Astrocyte (in vitro differentiated cells and primary cell): ENCODE results near the gene SCT. TPM values are rescaled to one million over a fixed set of nuclear protein-coding genes. Genes with fewer than 3 reads are reported as not detected.

Experiments
- DNase-seq: peaks from one replicate; pipeline ENCODE4 v3.0.0-alpha.2; 2010; ENCODE audit warnings: low read depth
- FAIRE-seq: peaks from 2 replicates; lab custom pipeline; 2011; peaks lifted over from hg19 to GRCh38; lab: Jason Lieb, UNC
- H2AFZ ChIP-seq: 2 replicates; pipeline ENCODE4 v1.6.0; 2012; ENCODE audit warnings: low read depth, low read length, inconsistent platforms
- H3K27ac ChIP-seq: 2 replicates; pipeline ENCODE4 v1.5.1; 2011; ENCODE audit warnings: low read depth, low read length, inconsistent platforms
- H3K27me3 ChIP-seq: 2 replicates; pipeline ENCODE4 v1.6.0; 2011; ENCODE audit warnings: low read length, inconsistent platforms; ENCODE audit not compliant: insufficient read depth
- H3K36me3 ChIP-seq: 2 replicates; pipeline ENCODE4 v1.5.1; 2011; ENCODE audit warnings: low read length, inconsistent platforms; ENCODE audit not compliant: insufficient read depth
- H3K4me1 ChIP-seq: 2 replicates; pipeline ENCODE4 v1.5.1; 2011; ENCODE audit warnings: low read length, inconsistent platforms; ENCODE audit not compliant: insufficient read depth
- H3K4me2 ChIP-seq: 2 replicates; pipeline ENCODE4 v1.6.0; 2012; ENCODE audit warnings: low read length, inconsistent platforms
- H3K4me3 ChIP-seq: 2 replicates; pipeline ENCODE4 v1.5.1; 2011; ENCODE audit warnings: low read depth, mild to moderate bottlenecking, low read length, inconsistent platforms; ENCODE audit not compliant: insufficient read depth
- H3K79me2 ChIP-seq: 2 replicates; pipeline ENCODE4 v1.6.0; 2012; ENCODE audit warnings: mild to moderate bottlenecking, low read length, inconsistent platforms; ENCODE audit not compliant: insufficient read depth
- H3K9ac ChIP-seq: 2 replicates; pipeline ENCODE4 v1.6.0; 2012; ENCODE audit warnings: mild to moderate bottlenecking, low read length, inconsistent platforms
- H3K9me3 ChIP-seq: 2 replicates; pipeline ENCODE4 v1.5.1; 2012; ENCODE audit warnings: low read depth, mild to moderate bottlenecking, low read length, inconsistent platforms; ENCODE audit not compliant: insufficient read depth
- H4K20me1 ChIP-seq: 2 replicates; pipeline ENCODE4 v1.6.0; 2012; ENCODE audit warnings: low read length, inconsistent platforms; ENCODE audit not compliant: insufficient read depth
- H3K27ac Mint-ChIP-seq: one replicate; pipeline ENCODE4 v1.8.0; 2021; ENCODE audit warnings: mild to moderate bottlenecking, mixed read lengths; ENCODE audit not compliant: unreplicated experiment
- H3K27me3 Mint-ChIP-seq: one replicate; pipeline ENCODE4 v1.8.0; 2021; ENCODE audit warnings: low read depth, mixed read lengths; ENCODE audit not compliant: unreplicated experiment
- H3K36me3 Mint-ChIP-seq: one replicate; pipeline ENCODE4 v1.8.0; 2021; ENCODE audit warnings: low read depth, mixed read lengths; ENCODE audit not compliant: unreplicated experiment
- H3K4me1 Mint-ChIP-seq: one replicate; pipeline ENCODE4 v1.8.0; 2021; ENCODE audit warnings: low read depth, mixed read lengths; ENCODE audit not compliant: unreplicated experiment
- H3K4me3 Mint-ChIP-seq: one replicate; pipeline ENCODE4 v1.8.0; 2021; ENCODE audit warnings: mild to moderate bottlenecking, moderate library complexity, mixed read lengths; ENCODE audit not compliant: unreplicated experiment
- H3K9me3 Mint-ChIP-seq: one replicate; pipeline ENCODE4 v1.8.0; 2021; ENCODE audit warnings: mild to moderate bottlenecking, mixed read lengths; ENCODE audit not compliant: unreplicated experiment
- CTCF ChIP-seq: IDR thresholded peaks from 2 replicates; pipeline ENCODE4 v1.5.1; 2011; ENCODE audit warnings: low read depth, mild to moderate bottlenecking, inconsistent platforms, low read length, moderate library complexity; ENCODE audit not compliant: insufficient read depth
- EZH2 ChIP-seq: IDR thresholded peaks from 2 replicates; pipeline ENCODE4 v1.6.1; 2012; ENCODE audit warnings: mild to moderate bottlenecking, low read length, inconsistent platforms; ENCODE audit not compliant: insufficient read depth
- total RNA-seq: library from RNA; stranded (reverse); gene quantifications from 2 replicates; pipeline ENCODE4 v1.2.1, GENCODE V29; 2021

Gene SCT
- total RNA-seq, 1 donor from 2014 or later: 2.0 TPM

GRCh38 chr11:610146-610801, 16.7 kb downstream of the SCT start:
- Mint-ChIP-seq H3K36me3 (peaks cover 19% of the 10 kb centered on the region), H3K4me1 (peaks cover 5% of the 10 kb centered on the region), H3K4me3 (no peak overlapping the region), H3K9me3 (no peaks in the 10 kb centered on the region), H3K27ac (no peak overlapping the region), H3K27me3 (no peaks in the 10 kb centered on the region)
- Histone ChIP-seq H3K9me3 (no peaks in the 10 kb centered on the region), H4K20me1 (peaks cover 74% of the 10 kb centered on the region), H3K27me3 (no peaks in the 10 kb centered on the region), H3K79me2 (peaks cover 13% of the 10 kb centered on the region), H3K4me2 (no peak overlapping the region), H3K9ac (no peak overlapping the region), H3K4me1 (peaks cover 13% of the 10 kb centered on the region), H3K27ac (no peak overlapping the region), H2AFZ (no peak overlapping the region), H3K36me3 (peaks cover 19% of the 10 kb centered on the region), H3K4me3 (no peak overlapping the region)
- TF ChIP-seq CTCF (no peak), EZH2 (no peak)
- DNase-seq (no peak), FAIRE-seq (no peak)

- no peak for DNase-seq
- Histone ChIP-seq H3K79me2 (peaks cover 14% of the 10 kb centered on the region), H3K9me3 (no peaks in the 10 kb centered on the region), H4K20me1 (peaks cover 72% of the 10 kb centered on the region), H3K4me2 (no peak overlapping the region), H3K36me3 (peaks cover 27% of the 10 kb centered on the region), H3K27me3 (no peaks in the 10 kb centered on the region), H3K4me1 (peaks cover 4% of the 10 kb centered on the region), H3K9ac (no peak overlapping the region), H2AFZ (no peak overlapping the region), H3K4me3 (no peak overlapping the region), H3K27ac (no peak overlapping the region)
- Mint-ChIP-seq H3K9me3 (no peaks in the 10 kb centered on the region), H3K4me1 (peaks cover 5% of the 10 kb centered on the region), H3K4me3 (no peak overlapping the region), H3K27me3 (no peaks in the 10 kb centered on the region), H3K27ac (peak overlapping the region; percentile 41), H3K36me3 (peaks cover 17% of the 10 kb centered on the region)
- no peak for FAIRE-seq
- no peak for TF ChIP-seq CTCF
These were observed 17.6 kb downstream of the SCT start for GRCh38 chr11:609341-609811.

- peaks cover 31% of the 10 kb centered on the region for H3K36me3 ChIP-seq
- H3K27ac ChIP-seq: no peak overlapping the region
- FAIRE-seq: no peak
- H3K4me3 ChIP-seq: no peak overlapping the region
- Mint-ChIP-seq H3K9me3 (no peaks in the 10 kb centered on the region), H3K4me1 (peaks cover 5% of the 10 kb centered on the region), H3K27me3 (no peaks in the 10 kb centered on the region), H3K4me3 (no peak overlapping the region), H3K27ac (peak overlapping the region; percentile 41), H3K36me3 (peaks cover 16% of the 10 kb centered on the region)
- H3K9me3 ChIP-seq: no peaks in the 10 kb centered on the region
- DNase-seq: no peak
- H3K4me2 ChIP-seq: no peak overlapping the region
- TF ChIP-seq CTCF (no peak), EZH2 (no peak)
- H4K20me1 ChIP-seq: peaks cover 72% of the 10 kb centered on the region
- H3K4me1 ChIP-seq: peaks cover 4% of the 10 kb centered on the region
- H3K27me3 ChIP-seq: no peaks in the 10 kb centered on the region
- no peak overlapping the region for H2AFZ ChIP-seq
- no peak overlapping the region for H3K9ac ChIP-seq
- H3K79me2 ChIP-seq: peaks cover 14% of the 10 kb centered on the region
These were observed 18.2 kb downstream of the SCT start for GRCh38 chr11:608791-609251.
